Measurements from ENCODE around the gene CERS6.

DNA sequence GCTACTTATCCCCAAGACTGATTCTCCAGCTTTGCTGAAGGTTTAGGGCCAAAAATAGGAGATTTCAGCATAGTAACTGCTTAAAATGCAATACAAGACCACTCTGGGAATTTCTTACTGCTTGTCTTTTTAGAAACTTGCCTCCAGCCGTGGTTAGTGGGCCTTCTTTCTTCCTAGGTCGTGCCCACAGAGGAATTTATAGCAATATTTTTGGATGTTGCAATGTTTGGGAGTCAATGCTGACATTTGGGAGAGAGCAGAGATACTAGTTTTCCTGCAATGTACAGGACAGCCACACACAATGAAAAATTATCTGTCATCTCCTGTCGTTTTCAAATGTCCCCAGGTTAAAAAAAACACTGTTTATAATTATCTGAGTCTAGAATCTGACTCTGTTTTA is 25.6 kb upstream of the CERS6 start:
- TF ChIP-seq, protein P1, sequence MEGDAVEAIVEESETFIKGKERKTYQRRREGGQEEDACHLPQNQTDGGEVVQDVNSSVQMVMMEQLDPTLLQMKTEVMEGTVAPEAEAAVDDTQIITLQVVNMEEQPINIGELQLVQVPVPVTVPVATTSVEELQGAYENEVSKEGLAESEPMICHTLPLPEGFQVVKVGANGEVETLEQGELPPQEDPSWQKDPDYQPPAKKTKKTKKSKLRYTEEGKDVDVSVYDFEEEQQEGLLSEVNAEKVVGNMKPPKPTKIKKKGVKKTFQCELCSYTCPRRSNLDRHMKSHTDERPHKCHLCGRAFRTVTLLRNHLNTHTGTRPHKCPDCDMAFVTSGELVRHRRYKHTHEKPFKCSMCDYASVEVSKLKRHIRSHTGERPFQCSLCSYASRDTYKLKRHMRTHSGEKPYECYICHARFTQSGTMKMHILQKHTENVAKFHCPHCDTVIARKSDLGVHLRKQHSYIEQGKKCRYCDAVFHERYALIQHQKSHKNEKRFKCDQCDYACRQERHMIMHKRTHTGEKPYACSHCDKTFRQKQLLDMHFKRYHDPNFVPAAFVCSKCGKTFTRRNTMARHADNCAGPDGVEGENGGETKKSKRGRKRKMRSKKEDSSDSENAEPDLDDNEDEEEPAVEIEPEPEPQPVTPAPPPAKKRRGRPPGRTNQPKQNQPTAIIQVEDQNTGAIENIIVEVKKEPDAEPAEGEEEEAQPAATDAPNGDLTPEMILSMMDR (conservative IDR thresholded peaks at IDR 0.05 in 1 of 2, IDR thresholded peaks at IDR 0.05 in 1 of 2; ENCODE audit: extremely low read depth in 1 of 2, insufficient read depth in 1 of 2, low read depth in 1 of 2, low read length in 2 of 2) = no peak
- TF ChIP-seq EZH2 (IDR thresholded peaks at IDR 0.05; ENCODE audit: borderline replicate concordance, low read length) = no peak

Measured in mammary epithelial cell (primary cell).